Activated CD8-positive, alpha-beta memory T cell treated with anti-CD3 and anti-CD28 coated beads, Interleukin-2, amount 10 ng/mL, durations not matched to agents 7 days and 5 days (primary cell): ENCODE data around the gene ABL2. TPM values are rescaled to one million over a fixed set of nuclear protein-coding genes. Genes with fewer than 3 reads are reported as not detected.
"Not testable (repeated sequence)": the region's sequence is repeated elsewhere in the genome, so short reads cannot be mapped to it uniquely, and the experiment has no call there.

Experiments used
- ATAC-seq: fragments of 150-1000 bp; cut with Tn5 transposase; one replicate; pipeline ENCODE4 v1.10.0; 2021; ENCODE audit warnings: moderate library complexity
- CTCF ChIA-PET: fragments of 350-600 bp; sonication (Branson Sonifier 250); formaldehyde crosslinking; loops from one replicate; lab custom pipeline; 2021; ENCODE audit warnings: antibody characterized with exemption; lab: Charles Lee
- DNase-seq: peaks from one replicate; pipeline ENCODE4 v3.0.0-alpha.2; 2020
- H3K27ac Mint-ChIP-seq: one replicate; pipeline ENCODE4 v1.8.0; 2021; ENCODE audit warnings: mild to moderate bottlenecking, mixed read lengths
- H3K27me3 Mint-ChIP-seq: one replicate; pipeline ENCODE4 v1.8.0; 2021; ENCODE audit warnings: mixed read lengths
- H3K36me3 Mint-ChIP-seq: one replicate; pipeline ENCODE4 v1.8.0; 2021; ENCODE audit warnings: mild to moderate bottlenecking, mixed read lengths
- H3K4me1 Mint-ChIP-seq: one replicate; pipeline ENCODE4 v1.8.0; 2021; ENCODE audit warnings: mixed read lengths
- H3K4me3 Mint-ChIP-seq: one replicate; pipeline ENCODE4 v1.8.0; 2021; ENCODE audit warnings: mild to moderate bottlenecking, moderate library complexity, mixed read lengths
- H3K9me3 Mint-ChIP-seq: one replicate; pipeline ENCODE4 v1.8.0; 2022; ENCODE audit warnings: low read depth, mixed read lengths
- total RNA-seq, 2 experiments: library from RNA; stranded (reverse); gene quantifications; one replicate each; pipeline ENCODE4 v1.2.3, GENCODE V29; 2021

Gene ABL2
- total RNA-seq, 2 experiments from 2014 or later, result 7.8 to 8.0 TPM

- Mint-ChIP-seq H3K27ac (no peak overlapping the region), H3K9me3 (no peaks in the 10 kb centered on the region), H3K4me1 (no peaks in the 10 kb centered on the region), H3K36me3 (no peaks in the 10 kb centered on the region), H3K27me3 (no peaks in the 10 kb centered on the region), H3K4me3 (no peak overlapping the region)
- CTCF ChIA-PET, result interaction anchor here (0.6 kb wide), 1 partner anchor 22 kb away, joined by 3 read pairs; no protein-coding TSS in a partner anchor
- no peak for DNase-seq
- no peak for ATAC-seq
Measured at GRCh38 chr1:179178183-179178582, 51.3 kb downstream of the ABL2 start.

- DNase-seq, result no peak
- no peaks in the 10 kb centered on the region for H3K9me3 Mint-ChIP-seq
- no peaks in the 10 kb centered on the region for H3K4me1 Mint-ChIP-seq
- CTCF ChIA-PET, result interaction anchor here (0.6 kb wide), 1 partner anchor 21 kb away, joined by 3 read pairs; no protein-coding TSS in a partner anchor
- no peak for ATAC-seq
- H3K36me3 Mint-ChIP-seq, result no peaks in the 10 kb centered on the region
- no peak overlapping the region for H3K27ac Mint-ChIP-seq
- no peak overlapping the region for H3K4me3 Mint-ChIP-seq
- H3K27me3 Mint-ChIP-seq, result no peaks in the 10 kb centered on the region
Measured at GRCh38 chr1:179177615-179178014, 51.9 kb downstream of the ABL2 start.

- Mint-ChIP-seq H3K4me1 (no peaks in the 10 kb centered on the region), H3K36me3 (no peaks in the 10 kb centered on the region), H3K27me3 (no peaks in the 10 kb centered on the region), H3K4me3 (no peak overlapping the region), H3K9me3 (no peaks in the 10 kb centered on the region), H3K27ac (no peak overlapping the region)
- CTCF ChIA-PET, result no interaction called here
- no peak for ATAC-seq
- no peak for DNase-seq
Measured at GRCh38 chr1:179177182-179177581, 52.3 kb downstream of the ABL2 start.

- H3K4me1 Mint-ChIP-seq, result no peaks in the 10 kb centered on the region
- H3K36me3 Mint-ChIP-seq, result no peaks in the 10 kb centered on the region
- no peaks in the 10 kb centered on the region for H3K9me3 Mint-ChIP-seq
- CTCF ChIA-PET, result interaction anchor here (0.7 kb wide), 1 partner anchor 947 kb away, joined by 3 read pairs; no protein-coding TSS in a partner anchor
- no peak overlapping the region for H3K4me3 Mint-ChIP-seq
- ATAC-seq (no peak), DNase-seq (no peak)
- H3K27ac Mint-ChIP-seq, result no peak overlapping the region
- H3K27me3 Mint-ChIP-seq, result no peaks in the 10 kb centered on the region
Measured at GRCh38 chr1:179175011-179175841, 54.3 kb downstream of the ABL2 start.

GRCh38 chr1:179170468-179170770, 59.1 kb downstream of the ABL2 start:
- not testable (repeated sequence) for H3K27ac Mint-ChIP-seq, DNase-seq, H3K4me3 Mint-ChIP-seq, ATAC-seq, H3K4me1 Mint-ChIP-seq, H3K9me3 Mint-ChIP-seq, H3K27me3 Mint-ChIP-seq, H3K36me3 Mint-ChIP-seq
- CTCF ChIA-PET, result interaction anchor here (1.4 kb wide), 1 partner anchor 13 kb away, joined by 5 read pairs; no protein-coding TSS in a partner anchor

- CTCF ChIA-PET, result interaction anchor here (1.4 kb wide), 1 partner anchor 13 kb away, joined by 5 read pairs; no protein-coding TSS in a partner anchor
- no peak for ATAC-seq
- no peak overlapping the region for H3K27ac Mint-ChIP-seq
Measured at GRCh38 chr1:179169616-179170467, 59.6 kb downstream of the ABL2 start.

GRCh38 chr1:179168536-179168935, 60.9 kb downstream of the ABL2 start:
- ATAC-seq, result no peak
- CTCF ChIA-PET, result interaction anchor here (0.6 kb wide), 1 partner anchor 971 kb away, joined by 5 read pairs; no protein-coding TSS in a partner anchor
- Mint-ChIP-seq H3K27me3 (no peaks in the 10 kb centered on the region), H3K36me3 (no peaks in the 10 kb centered on the region), H3K9me3 (no peaks in the 10 kb centered on the region), H3K4me1 (no peaks in the 10 kb centered on the region), H3K4me3 (no peak overlapping the region), H3K27ac (no peak overlapping the region)
- DNase-seq, result no peak

More at GRCh38 chr1:179169616-179170467, 59.6 kb downstream of the ABL2 start:
- H3K36me3 Mint-ChIP-seq, result no peaks in the 10 kb centered on the region
- no peaks in the 10 kb centered on the region for H3K9me3 Mint-ChIP-seq
- no peaks in the 10 kb centered on the region for H3K4me1 Mint-ChIP-seq
- H3K4me3 Mint-ChIP-seq, result no peak overlapping the region
- no peaks in the 10 kb centered on the region for H3K27me3 Mint-ChIP-seq
- DNase-seq, result no peak

GRCh38 chr1:179167955-179168354, 61.5 kb downstream of the ABL2 start:
- H3K27me3 Mint-ChIP-seq, result no peaks in the 10 kb centered on the region
- DNase-seq (no peak), ATAC-seq (no peak)
- no peaks in the 10 kb centered on the region for H3K9me3 Mint-ChIP-seq
- no peaks in the 10 kb centered on the region for H3K4me1 Mint-ChIP-seq
- H3K4me3 Mint-ChIP-seq, result no peak overlapping the region
- H3K27ac Mint-ChIP-seq, result no peak overlapping the region
- H3K36me3 Mint-ChIP-seq, result no peaks in the 10 kb centered on the region
- CTCF ChIA-PET, result interaction anchor here (0.6 kb wide), 1 partner anchor 971 kb away, joined by 5 read pairs; no protein-coding TSS in a partner anchor

- no peak for ATAC-seq
- CTCF ChIA-PET, result no interaction called here
- no peak for DNase-seq
- no peaks in the 10 kb centered on the region for H3K4me1 Mint-ChIP-seq
- no peaks in the 10 kb centered on the region for H3K9me3 Mint-ChIP-seq
- no peak overlapping the region for H3K27ac Mint-ChIP-seq
- no peaks in the 10 kb centered on the region for H3K36me3 Mint-ChIP-seq
- H3K27me3 Mint-ChIP-seq, result no peaks in the 10 kb centered on the region
- no peak overlapping the region for H3K4me3 Mint-ChIP-seq
Measured at GRCh38 chr1:179167418-179167777, 62.1 kb downstream of the ABL2 start.

- Mint-ChIP-seq H3K27me3 (no peaks in the 10 kb centered on the region), H3K4me1 (no peaks in the 10 kb centered on the region), H3K9me3 (no peaks in the 10 kb centered on the region), H3K27ac (no peak overlapping the region), H3K4me3 (no peak overlapping the region), H3K36me3 (no peaks in the 10 kb centered on the region)
- CTCF ChIA-PET, result no interaction called here
- DNase-seq, result no peak
- ATAC-seq, result no peak
Measured at GRCh38 chr1:179166663-179167417, 62.6 kb downstream of the ABL2 start.

GRCh38 chr1:179164494-179164893, 65.0 kb downstream of the ABL2 start:
- DNase-seq, result no peak
- Mint-ChIP-seq H3K4me1 (no peaks in the 10 kb centered on the region), H3K27ac (no peak overlapping the region), H3K9me3 (no peaks in the 10 kb centered on the region), H3K4me3 (no peak overlapping the region), H3K36me3 (no peaks in the 10 kb centered on the region), H3K27me3 (no peaks in the 10 kb centered on the region)
- CTCF ChIA-PET, result no interaction called here
- ATAC-seq, result no peak

- no peak overlapping the region for H3K4me3 Mint-ChIP-seq
- H3K27me3 Mint-ChIP-seq, result no peaks in the 10 kb centered on the region
- DNase-seq, result no peak
- H3K9me3 Mint-ChIP-seq, result no peaks in the 10 kb centered on the region
- H3K27ac Mint-ChIP-seq, result no peak overlapping the region
- CTCF ChIA-PET, result interaction anchor here (1.2 to 2.2 kb wide), 2 partner anchors 14 to 21 kb away, joined by 3 to 5 read pairs; no protein-coding TSS in a partner anchor
- peaks cover 2% of the 10 kb centered on the region for H3K4me1 Mint-ChIP-seq
- no peak for ATAC-seq
- no peaks in the 10 kb centered on the region for H3K36me3 Mint-ChIP-seq
Measured at GRCh38 chr1:179156708-179157107, 72.8 kb downstream of the ABL2 start.

GRCh38 chr1:179156026-179156425, 73.5 kb downstream of the ABL2 start:
- ATAC-seq, result no peak

More at GRCh38 chr1:179156026-179156425, 73.5 kb downstream of the ABL2 start:
- no peak for DNase-seq
- Mint-ChIP-seq H3K4me3 (no peak overlapping the region), H3K4me1 (peaks cover 2% of the 10 kb centered on the region), H3K36me3 (no peaks in the 10 kb centered on the region), H3K27ac (no peak overlapping the region), H3K27me3 (no peaks in the 10 kb centered on the region), H3K9me3 (no peaks in the 10 kb centered on the region)
- CTCF ChIA-PET, result interaction anchor here (1.2 to 2.2 kb wide), 2 partner anchors 15 to 22 kb away, joined by 3 to 5 read pairs; no protein-coding TSS in a partner anchor
